GM12878 (cell line): ENCODE data around the gene CHRM5. TPM values are rescaled to one million over a fixed set of nuclear protein-coding genes. Genes with fewer than 3 reads are reported as not detected.

Experiments used
- ATAC-seq: fragments of 200-7000 bp; cut with Tn5 transposase; 3 replicates; pipeline ENCODE4 v1.9.1; 2020; ENCODE audit warnings: mild to moderate bottlenecking, moderate library complexity
- BruUV-seq: library from RNA; stranded (reverse); fragments of 400-500 nt; replicated peaks from 2 replicates; lab custom pipeline; 2021; lab: Mats Ljungman, UMichigan
- CTCF ChIA-PET: fragments of 300-600 bp; sonication (Branson Sonifier 250); formaldehyde crosslinking; extraction: SDS; loops from one replicate; lab custom pipeline; 2021; ENCODE audit warnings: inconsistent platforms; lab: Yijun Ruan, JAX
- POLR2A ChIA-PET: fragments of 350-600 bp; formaldehyde crosslinking; extraction: SDS; loops from one replicate; lab custom pipeline; 2021; ENCODE audit warnings: inconsistent platforms; lab: Charles Lee
- RAD21 ChIA-PET: fragments of 300-600 bp; sonication (Branson Sonifier 250); formaldehyde crosslinking; loops from one replicate; lab custom pipeline; 2023; ENCODE audit warnings: antibody characterized with exemption; ENCODE audit not compliant: unreplicated experiment; lab: Charles Lee
- SMC1A ChIA-PET: fragments of 300-600 bp; sonication (Branson Sonifier 250); formaldehyde crosslinking; loops from one replicate; lab custom pipeline; 2023; ENCODE audit not compliant: unreplicated experiment, uncharacterized antibody; lab: Charles Lee
- DNase-seq: peaks from one replicate; pipeline ENCODE4 v3.0.0-alpha.2; 2011; ENCODE audit warnings: low read depth, low spot score
- FAIRE-seq: peaks from 3 replicates; lab custom pipeline; 2011; peaks lifted over from hg19 to GRCh38; lab: Jason Lieb, UNC
- H2AFZ ChIP-seq: 2 replicates; pipeline ENCODE4 v1.6.0; 2011; ENCODE audit warnings: low read depth, low read length, control low read depth; ENCODE audit not compliant: control insufficient read depth
- H3K27ac ChIP-seq: 2 replicates; pipeline ENCODE4 v1.5.1; 2011; ENCODE audit warnings: control low read depth; ENCODE audit not compliant: control insufficient read depth, insufficient read depth
- H3K27me3 ChIP-seq, 2 experiments: replicated peaks in 1 of 2; 2 replicates each; pipeline versions ENCODE4 v1.6.0 to v1.6.1; 2011; ENCODE audit warnings: low read length in 1 of 2; ENCODE audit not compliant: control insufficient read depth in 2 of 2, insufficient read depth in 2 of 2
- H3K36me3 ChIP-seq, 2 experiments: 2 replicates each; pipeline ENCODE4 v1.5.1; 2011; ENCODE audit warnings: low read length in 1 of 2; ENCODE audit not compliant: control insufficient read depth in 2 of 2, insufficient read depth in 2 of 2
- H3K4me1 ChIP-seq: 2 replicates; pipeline ENCODE4 v1.6.1; 2011; ENCODE audit warnings: mild to moderate bottlenecking, low read length, moderate library complexity, mixed read lengths; ENCODE audit not compliant: control insufficient read depth, insufficient read depth
- H3K4me2 ChIP-seq: 2 replicates; pipeline ENCODE4 v1.6.0; 2011; ENCODE audit warnings: control low read depth; ENCODE audit not compliant: control insufficient read depth, insufficient read depth
- H3K4me3 ChIP-seq: fragments of 200-600 bp; sonication (generic); 2 replicates; pipeline ENCODE4 v1.5.1; 2016
- H3K79me2 ChIP-seq: 2 replicates; pipeline ENCODE4 v1.6.0; 2011; ENCODE audit warnings: low read length; ENCODE audit not compliant: control insufficient read depth, insufficient read depth
- H3K9ac ChIP-seq: 2 replicates; pipeline ENCODE4 v1.8.0; 2011; ENCODE audit warnings: low read length, control low read depth, mixed read lengths; ENCODE audit not compliant: control insufficient read depth, insufficient read depth
- H3K9me3 ChIP-seq: replicated peaks from 3 replicates; pipeline ENCODE4 v1.5.1; 2011; ENCODE audit warnings: mild to moderate bottlenecking, low read length; ENCODE audit not compliant: control insufficient read depth, insufficient read depth
- H4K20me1 ChIP-seq: 2 replicates; pipeline ENCODE4 v1.6.0; 2011; ENCODE audit not compliant: control insufficient read depth, insufficient read depth
- BMI1 ChIP-seq: fragments of 450-650 bp; IDR thresholded peaks from 2 replicates; pipeline ENCODE4 v1.6.1; 2016; ENCODE audit warnings: mild to moderate bottlenecking, moderate library complexity, borderline replicate concordance
- CHD2 ChIP-seq: IDR thresholded peaks from 2 replicates; pipeline ENCODE4 v1.6.1; 2011; ENCODE audit warnings: low read depth, low read length, improper control_type of control experiment, borderline replicate concordance
- CHD4 ChIP-seq: fragments of 200-600 bp; sonication (generic); IDR thresholded peaks from 2 replicates; pipeline ENCODE4 v1.6.1; 2016; ENCODE audit warnings: mild to moderate bottlenecking
- CREB1 ChIP-seq: IDR thresholded peaks from 2 replicates; pipeline ENCODE4 v1.6.1; 2012; ENCODE audit warnings: low read depth, mild to moderate bottlenecking, inconsistent platforms
- HCFC1 ChIP-seq: fragments of 150-350 bp; IDR thresholded peaks from 2 replicates; pipeline ENCODE4 v1.6.1; 2014; ENCODE audit warnings: low read length
- HDAC6 ChIP-seq: fragments of 200-600 bp; sonication (generic); IDR thresholded peaks from one replicate; pipeline ENCODE4 v1.8.0; 2017; ENCODE audit warnings: antibody characterized with exemption; ENCODE audit not compliant: unreplicated experiment
- MXI1 ChIP-seq: fragments of 150-350 bp; IDR thresholded peaks from 2 replicates; pipeline ENCODE4 v1.6.1; 2011; ENCODE audit warnings: low read depth, mild to moderate bottlenecking, inconsistent platforms, low read length, improper control_type of control experiment
- MYB ChIP-seq: fragments of 150-350 bp; IDR thresholded peaks from 2 replicates; pipeline ENCODE4 v1.6.1; 2014; ENCODE audit warnings: mild to moderate bottlenecking, low read depth, low read length, borderline replicate concordance
- PAX5 ChIP-seq: IDR thresholded peaks from 2 replicates; pipeline ENCODE4 v1.6.1; 2011; ENCODE audit warnings: low read depth, low read length, borderline replicate concordance
- POLR2A ChIP-seq: IDR thresholded peaks from 2 replicates; pipeline ENCODE4 v1.6.1; 2011; ENCODE audit warnings: low read depth, mild to moderate bottlenecking, low read length
- POLR2AphosphoS2 ChIP-seq: IDR thresholded peaks from 2 replicates; pipeline ENCODE4 v1.6.1; 2011; ENCODE audit warnings: low read depth, mild to moderate bottlenecking, low read length, improper control_type of control experiment, moderate library complexity
- SREBF1 ChIP-seq: IDR thresholded peaks from 2 replicates; pipeline ENCODE4 v1.6.1; 2012; ENCODE audit warnings: mild to moderate bottlenecking, low read length
- TCF7 ChIP-seq: IDR thresholded peaks from 2 replicates; pipeline ENCODE4 v1.6.1; 2014; ENCODE audit warnings: antibody characterized with exemption, borderline replicate concordance
- ZBED1 ChIP-seq: IDR thresholded peaks from 2 replicates; pipeline ENCODE4 v1.6.1; 2016; ENCODE audit warnings: borderline replicate concordance
- WGBS: methylation state at CpG from one replicate; pipeline ENCODE4 v1.1.6; 2016; ENCODE audit warnings: low lambda C conversion rate; ENCODE audit not compliant: insufficient replicate concordance, insufficient coverage; ENCODE audit errors: missing lambda C conversion rate; 5-methylcytosine and 5-hydroxymethylcytosine counted together
- in situ Hi-C: fragments of 300-500 bp; cut with MboI; formaldehyde crosslinking; loops from 9 replicates; pipeline ENCODE4 v1.14.3; 2018; ENCODE audit warnings: mixed read lengths
- intact Hi-C: fragments of 100-400 bp; cut with micrococcal nuclease; formaldehyde crosslinking; loops from one replicate; pipeline ENCODE4 v1.14.2; 2022; ENCODE audit not compliant: unreplicated experiment
- polyA plus RNA-seq, 11 experiments: library from polyadenylated mRNA; depleted of rRNA in 4 of 11; unstranded in 6 of 11; stranded (reverse) in 5 of 11; fragments of >200 nt; fragmentation: Nextera tagmentation in 4 of 11; fragmentation: Illumina TruSeq in 1 of 11; extraction: Ambion mirVana in 4 of 11; extraction: Trizol in 1 of 11; gene quantifications; 1 replicate in 1 of 11; 2 replicates in 10 of 11; pipeline versions ENCODE4 v1.2.1 to v1.2.3, GENCODE V29; 2011 to 2016; ENCODE audit warnings: inconsistent platforms in 2 of 11, missing spikeins in 2 of 11, low read depth in 1 of 11
- total RNA-seq, 4 experiments: library from RNA; depleted of rRNA in 3 of 4; stranded (reverse); fragments of >200 nt in 3 of 4; fragmentation: Illumina TruSeq in 1 of 4; extraction: Trizol in 1 of 4; gene quantifications; 2 replicates each; pipeline versions ENCODE4 v1.2.1 to v1.2.3, GENCODE V29; 2013 to 2021
- TF ChIP-seq, protein P1 (sequence below): fragments of 450-650 bp; IDR thresholded peaks from 2 replicates; pipeline ENCODE4 v1.6.1; 2018; ENCODE audit warnings: borderline replicate concordance, mild to moderate bottlenecking; ENCODE audit not compliant: partially characterized antibody
- TF ChIP-seq, protein P2 (sequence below): fragments of 450-650 bp; IDR thresholded peaks from 2 replicates; pipeline ENCODE4 v1.6.1; 2016; ENCODE audit warnings: mild to moderate bottlenecking

CHRM5 gene
- total and polyA plus RNA-seq, 10 of the 15 experiments (the other 5 are each of a cell fraction or from before 2014, with no cell fraction given) = 0.01 to 0.10 (median 0.04) TPM; not detected in 6

GRCh38 chr15:34009656-34010055, 41.4 kb downstream of the CHRM5 start:
- TF ChIP-seq HCFC1 (no peak), POLR2A (no peak), TCF7 (no peak), PAX5 (no peak), MYB (no peak), CREB1 (no peak), BMI1 (no peak), HDAC6 (no peak), POLR2AphosphoS2 (no peak), SREBF1 (no peak), CHD4 (no peak), ZBED1 (no peak), MXI1 (no peak), CHD2 (no peak)
- TF ChIP-seq, protein P1, sequence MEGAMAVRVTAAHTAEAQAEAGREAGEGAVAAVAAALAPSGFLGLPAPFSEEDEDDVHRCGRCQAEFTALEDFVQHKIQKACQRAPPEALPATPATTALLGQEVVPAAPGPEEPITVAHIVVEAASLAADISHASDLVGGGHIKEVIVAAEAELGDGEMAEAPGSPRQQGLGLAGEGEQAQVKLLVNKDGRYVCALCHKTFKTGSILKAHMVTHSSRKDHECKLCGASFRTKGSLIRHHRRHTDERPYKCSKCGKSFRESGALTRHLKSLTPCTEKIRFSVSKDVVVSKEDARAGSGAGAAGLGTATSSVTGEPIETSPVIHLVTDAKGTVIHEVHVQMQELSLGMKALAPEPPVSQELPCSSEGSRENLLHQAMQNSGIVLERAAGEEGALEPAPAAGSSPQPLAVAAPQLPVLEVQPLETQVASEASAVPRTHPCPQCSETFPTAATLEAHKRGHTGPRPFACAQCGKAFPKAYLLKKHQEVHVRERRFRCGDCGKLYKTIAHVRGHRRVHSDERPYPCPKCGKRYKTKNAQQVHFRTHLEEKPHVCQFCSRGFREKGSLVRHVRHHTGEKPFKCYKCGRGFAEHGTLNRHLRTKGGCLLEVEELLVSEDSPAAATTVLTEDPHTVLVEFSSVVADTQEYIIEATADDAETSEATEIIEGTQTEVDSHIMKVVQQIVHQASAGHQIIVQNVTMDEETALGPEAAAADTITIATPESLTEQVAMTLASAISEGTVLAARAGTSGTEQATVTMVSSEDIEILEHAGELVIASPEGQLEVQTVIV = no peak
- TF ChIP-seq, protein P2, sequence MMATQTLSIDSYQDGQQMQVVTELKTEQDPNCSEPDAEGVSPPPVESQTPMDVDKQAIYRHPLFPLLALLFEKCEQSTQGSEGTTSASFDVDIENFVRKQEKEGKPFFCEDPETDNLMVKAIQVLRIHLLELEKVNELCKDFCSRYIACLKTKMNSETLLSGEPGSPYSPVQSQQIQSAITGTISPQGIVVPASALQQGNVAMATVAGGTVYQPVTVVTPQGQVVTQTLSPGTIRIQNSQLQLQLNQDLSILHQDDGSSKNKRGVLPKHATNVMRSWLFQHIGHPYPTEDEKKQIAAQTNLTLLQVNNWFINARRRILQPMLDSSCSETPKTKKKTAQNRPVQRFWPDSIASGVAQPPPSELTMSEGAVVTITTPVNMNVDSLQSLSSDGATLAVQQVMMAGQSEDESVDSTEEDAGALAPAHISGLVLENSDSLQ = no peak
- no peaks in the 10 kb centered on the region for H4K20me1 ChIP-seq
- WGBS = 100% methylated on average over 1 of the region's 1 CpG
- ChIA-PET CTCF (no interaction called here), SMC1A (no interaction called here), POLR2A (no interaction called here), RAD21 (no interaction called here)
- intact Hi-C loops (no loop called here), in situ Hi-C loops (no loop called here)
- DNase-seq = no peak
- ATAC-seq = no peak
- BruUV-seq = no TSS peak
- FAIRE-seq = no peak
- no peak overlapping the region for H3K4me3 ChIP-seq
- no peak overlapping the region for H3K9ac ChIP-seq
- H3K4me2 ChIP-seq = no peak overlapping the region
- no peak overlapping the region for H2AFZ ChIP-seq
- no peaks in the 10 kb centered on the region for H3K4me1 ChIP-seq
- no peaks in the 10 kb centered on the region for H3K36me3 ChIP-seq
- no peak overlapping the region for H3K27ac ChIP-seq
- no peaks in the 10 kb centered on the region for H3K27me3 ChIP-seq
- no peaks in the 10 kb centered on the region for H3K9me3 ChIP-seq
- H3K79me2 ChIP-seq = no peaks in the 10 kb centered on the region
